GM19372 (cell line): ENCODE results near the gene ZCCHC2.

Experiments used
- ATAC-seq: cut with Tn5 transposase; IDR thresholded peaks from one replicate; pipeline ENCODE4 v1.9.1; 2021; ENCODE audit warnings: mild to moderate bottlenecking, low read depth, moderate library complexity; ENCODE audit not compliant: unreplicated experiment

ZCCHC2 gene

GRCh38 chr18:62605685-62606084 lies 82.9 kb downstream of the ZCCHC2 start:
- no peak for ATAC-seq

DNA sequence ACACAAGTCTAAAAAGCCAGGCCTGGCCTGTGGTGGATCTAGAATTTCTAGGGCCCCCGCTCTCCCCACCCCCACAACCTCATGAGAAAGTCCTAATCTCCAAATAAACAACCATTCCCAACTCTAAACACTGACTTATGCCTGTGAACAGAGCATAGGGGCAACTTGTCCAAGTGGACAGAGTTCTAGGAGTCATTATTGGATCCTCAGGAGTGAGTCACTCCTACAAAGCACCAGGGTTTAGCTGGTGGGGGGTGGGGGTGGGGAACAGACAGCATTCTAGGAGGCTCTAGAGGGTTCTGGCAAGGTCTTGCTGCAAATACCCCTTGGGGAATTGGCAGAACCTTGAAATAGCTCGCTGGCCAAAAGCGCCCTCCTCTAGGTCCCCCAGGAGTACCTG lies 83.3 kb downstream of the ZCCHC2 start:
- no peak for ATAC-seq

DNA sequence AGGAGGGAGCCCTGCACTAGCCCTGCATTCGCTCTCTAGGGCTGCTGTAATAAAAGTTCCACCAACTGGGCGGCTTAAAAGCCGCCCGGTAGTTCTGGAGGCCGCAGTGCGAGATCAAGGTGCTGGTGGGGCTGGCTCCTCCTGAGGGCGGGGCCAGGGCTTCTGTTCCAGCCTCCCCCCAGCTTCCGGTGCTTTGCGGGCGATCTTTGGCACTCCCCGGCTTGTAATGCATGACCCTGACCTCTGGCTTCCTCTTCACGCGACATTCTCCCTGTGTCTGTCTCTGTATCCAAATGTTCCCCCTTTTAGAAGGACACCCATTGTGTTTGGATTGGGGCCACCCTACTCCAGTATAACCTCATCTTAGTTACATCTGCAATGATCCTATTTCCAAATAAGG lies 84.5 kb downstream of the ZCCHC2 start:
- ATAC-seq, result no peak

DNA sequence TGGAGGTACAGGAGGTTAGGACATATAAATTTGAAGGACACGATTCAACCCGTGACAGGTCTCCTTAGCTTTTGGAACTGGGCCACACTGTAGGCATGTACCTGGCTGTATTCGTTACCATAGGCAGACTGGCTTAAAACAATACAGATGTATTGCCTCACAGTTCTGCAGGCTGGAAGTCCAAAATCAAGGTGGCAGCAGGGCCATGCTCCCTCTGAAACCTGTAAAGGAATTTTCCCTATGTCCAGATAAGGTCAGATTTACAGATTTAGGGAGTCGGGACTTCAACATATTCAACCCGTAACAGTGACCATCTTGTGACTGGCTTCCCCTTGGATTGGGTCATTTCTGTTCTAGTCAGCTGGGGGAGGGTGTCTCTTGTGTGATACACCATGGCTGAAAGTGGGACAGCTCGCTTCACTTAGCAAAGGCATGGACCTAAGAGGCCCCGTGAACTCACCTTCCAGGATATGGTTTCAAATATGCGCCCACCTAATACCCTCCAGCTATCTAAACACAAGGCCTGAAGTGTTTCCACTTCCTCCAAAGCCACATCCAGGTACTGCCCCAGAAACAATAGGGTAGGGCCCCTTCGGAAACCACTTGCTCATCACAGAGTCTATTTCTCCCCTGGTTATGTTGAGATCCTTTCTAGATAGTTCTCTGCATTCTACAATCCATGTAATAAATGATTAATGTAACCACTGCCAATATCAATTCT lies 85.0 kb downstream of the ZCCHC2 start:
- no peak for ATAC-seq

GRCh38 chr18:62609764-62610163 lies 86.9 kb downstream of the ZCCHC2 start:
- ATAC-seq, result no peak

DNA sequence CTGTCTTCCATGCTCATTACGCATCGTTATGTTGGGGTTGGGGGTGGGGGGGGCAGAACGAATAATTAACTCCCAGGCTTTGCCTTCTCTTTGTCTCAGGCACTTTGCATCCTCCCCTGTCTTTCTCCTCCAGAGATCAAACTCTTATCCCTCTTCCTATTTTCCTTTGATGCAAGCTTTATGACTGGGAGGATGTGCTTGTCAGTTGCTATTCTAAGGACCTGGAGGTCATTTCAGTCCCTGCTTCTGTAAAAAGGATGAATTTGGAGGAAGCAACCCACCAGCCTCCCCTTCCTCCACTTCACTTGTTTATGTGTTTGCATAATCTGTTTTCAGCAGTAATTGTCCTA lies 87.5 kb downstream of the ZCCHC2 start:
- no peak for ATAC-seq

GRCh38 chr18:62610701-62611411 lies 88.0 kb downstream of the ZCCHC2 start:
- no peak for ATAC-seq

DNA sequence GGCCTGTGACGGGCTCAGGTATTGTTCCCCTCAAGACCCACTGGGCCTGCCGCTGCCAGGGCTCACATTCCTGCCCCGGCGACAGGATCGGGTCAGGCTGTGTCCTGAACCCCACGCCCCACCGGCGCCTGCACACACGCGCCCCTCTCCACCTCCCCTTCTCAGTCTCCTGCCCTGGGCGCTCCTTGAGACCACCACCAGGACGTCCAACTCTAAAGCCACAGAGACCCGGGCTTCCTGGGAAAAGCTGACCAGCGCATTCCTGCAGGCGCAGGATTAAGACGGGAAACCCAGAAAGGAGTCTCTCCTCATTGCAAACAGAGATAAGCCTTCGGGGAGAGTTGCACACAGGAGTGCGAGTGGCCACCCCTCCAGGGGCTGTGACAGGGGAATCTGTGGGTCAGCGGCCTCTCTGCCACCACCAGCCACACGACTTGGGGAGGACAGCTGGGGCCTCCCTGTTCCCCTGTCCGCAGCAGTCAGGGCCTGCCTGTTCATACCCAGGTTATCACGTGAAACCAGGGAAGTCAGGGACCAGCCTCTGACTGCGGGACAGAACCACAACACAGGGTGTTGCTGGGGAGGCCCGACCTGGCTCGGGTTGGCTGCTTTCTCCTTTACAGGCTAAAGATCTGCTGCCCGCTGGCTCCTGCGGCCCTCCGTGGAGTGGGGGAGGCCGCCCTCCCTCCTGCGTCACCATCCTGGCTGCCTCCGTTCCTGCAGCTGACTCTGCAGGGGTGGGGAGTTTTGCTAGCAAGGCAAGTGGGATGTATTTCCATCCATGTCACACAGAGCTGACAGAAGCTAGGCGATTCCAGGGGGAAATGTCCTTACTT lies 88.8 kb downstream of the ZCCHC2 start:
- ATAC-seq, result no peak

- ATAC-seq, result no peak
These were observed 89.4 kb downstream of the ZCCHC2 start for GRCh38 chr18:62612289-62612645.

DNA sequence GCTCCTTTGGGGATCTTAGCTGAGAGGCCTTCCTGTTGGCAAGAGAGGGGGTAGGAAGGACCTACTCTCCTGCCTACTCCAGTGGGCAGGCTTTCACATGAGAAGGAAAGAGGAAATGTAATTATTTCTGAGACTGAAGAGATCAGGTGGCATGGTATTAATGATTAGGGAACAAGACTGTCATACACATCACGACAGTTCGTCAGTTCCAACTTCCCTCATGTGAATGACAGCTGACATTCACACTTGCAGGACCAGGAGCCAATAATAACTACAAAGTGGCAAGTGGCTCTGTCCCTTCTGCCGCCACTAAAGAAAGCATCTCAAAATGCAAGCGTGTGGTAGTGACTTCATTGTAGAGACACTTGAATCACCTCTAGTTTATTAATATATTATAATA lies 90.0 kb downstream of the ZCCHC2 start:
- no peak for ATAC-seq

DNA sequence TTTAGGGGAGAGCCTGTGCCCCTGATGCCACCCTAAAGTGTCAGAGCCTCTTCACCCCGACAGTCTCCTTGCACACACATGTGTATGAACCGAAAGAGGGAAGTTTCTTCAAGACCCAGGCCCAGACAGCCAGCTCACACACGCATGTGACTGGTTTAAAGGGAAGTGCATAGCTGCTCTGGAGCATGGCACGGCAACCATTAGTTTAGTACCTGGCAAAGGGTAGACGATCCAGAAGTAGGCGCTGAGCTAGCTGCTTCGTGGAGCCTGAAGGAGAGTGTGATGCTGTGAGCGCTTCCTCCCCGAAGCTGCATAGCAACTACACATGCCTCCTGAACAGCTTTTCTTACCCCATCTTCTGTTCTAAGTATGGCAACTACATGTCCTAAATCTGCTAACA lies 91.7 kb downstream of the ZCCHC2 start:
- no peak for ATAC-seq

DNA sequence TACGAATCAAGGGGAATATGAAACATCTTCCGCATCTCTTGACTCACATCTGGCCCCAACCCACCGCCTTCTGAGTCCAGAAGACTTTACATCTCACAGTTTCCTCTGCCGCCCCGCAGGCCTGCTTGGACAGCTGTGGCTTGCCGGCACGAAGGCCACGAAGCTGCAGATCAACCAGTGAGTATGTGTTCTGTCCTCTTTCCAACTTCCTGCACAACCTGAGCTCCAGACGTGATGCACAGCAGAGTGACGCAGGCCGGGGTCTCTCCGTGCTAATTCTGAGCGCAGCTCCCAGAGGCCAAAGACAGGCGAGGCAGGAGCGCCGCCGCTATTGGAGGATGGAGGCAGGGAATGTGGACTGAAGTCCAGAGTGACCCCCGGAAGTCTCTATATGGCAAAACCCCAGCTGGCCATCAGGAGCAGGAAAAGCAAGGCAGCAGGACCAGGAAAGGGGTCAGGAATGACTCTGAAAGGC lies 93.5 kb downstream of the ZCCHC2 start:
- ATAC-seq, result no peak

GRCh38 chr18:62617793-62618591 lies 95.2 kb downstream of the ZCCHC2 start:
- no peak for ATAC-seq

DNA sequence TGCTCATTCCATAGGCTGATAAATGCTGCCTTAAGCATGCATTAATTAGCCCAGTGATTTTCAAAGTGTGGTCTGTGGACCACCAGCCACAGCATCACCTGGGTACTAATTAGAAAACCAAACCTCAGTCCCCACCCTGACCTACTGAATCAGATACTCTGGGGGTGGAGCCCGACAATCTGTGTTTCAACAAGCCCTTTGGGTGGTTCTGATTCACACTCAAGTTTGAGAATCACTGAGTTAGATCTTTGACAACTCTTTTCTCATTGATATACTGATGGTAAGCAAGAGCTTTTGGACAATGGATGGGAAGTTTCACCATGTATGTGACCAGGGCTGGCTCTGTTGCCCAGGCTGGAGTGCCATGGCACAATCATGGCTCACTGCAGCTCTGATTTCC lies 95.9 kb downstream of the ZCCHC2 start:
- no peak for ATAC-seq

DNA sequence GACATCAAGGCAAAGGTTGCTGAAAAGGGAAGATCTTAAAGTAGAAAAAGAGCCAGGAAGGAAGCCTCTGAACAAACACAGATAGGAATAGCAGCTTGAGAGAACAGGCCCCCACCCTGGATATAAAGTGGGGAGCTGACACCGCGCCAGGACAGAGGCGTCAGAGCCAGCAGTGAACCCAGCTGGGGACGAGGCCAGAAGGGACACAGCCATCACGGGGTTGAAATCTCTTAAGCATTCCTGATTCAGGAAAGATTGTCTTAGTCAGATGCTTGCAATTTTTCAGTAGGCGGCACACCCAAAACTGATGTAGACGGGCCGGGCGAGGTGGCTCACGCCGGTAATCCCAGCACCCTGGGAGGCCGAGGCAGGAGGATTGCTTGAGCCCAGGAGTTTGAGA lies 98.7 kb downstream of the ZCCHC2 start:
- ATAC-seq, result no peak

- ATAC-seq, result no peak
These were observed 102.2 kb downstream of the ZCCHC2 start for GRCh38 chr18:62625019-62625418.
